C4-2B (cell line): ENCODE measurements around the gene OLFM1.

Experiments used
- H3K27ac ChIP-seq: fragments of 450-650 bp; 2 replicates; pipeline ENCODE4 v1.5.1; 2017
- CTCF ChIP-seq: fragments of 450-650 bp; conservative IDR thresholded peaks from 2 replicates; pipeline ENCODE4 v1.5.1; 2017; ENCODE audit warnings: mild to moderate bottlenecking
- ZFX ChIP-seq: fragments of 450-650 bp; IDR thresholded peaks from 2 replicates; pipeline ENCODE4 v1.6.1; 2017

OLFM1 gene

GRCh38 chr9:135087489-135087792 lies at the start of gene OLFM1:
Gene OLFM1, plus strand, starts transcription at chr9:135087668. Its CDS starts 322 bp downstream, at chr9:135087990.
- no peak for TF ChIP-seq ZFX
- peak; percentile 77 for TF ChIP-seq CTCF
- no peak within 1 kb of the TSS for H3K27ac ChIP-seq

GRCh38 chr9:135038331-135038730 lies 49.1 kb upstream of the OLFM1 start:
- TF ChIP-seq ZFX (no peak), CTCF (no peak)

GRCh38 chr9:135038826-135039225 lies 48.6 kb upstream of the OLFM1 start:
- H3K27ac ChIP-seq = no peak overlapping the region
- TF ChIP-seq ZFX = no peak
- no peak for TF ChIP-seq CTCF

More at GRCh38 chr9:135038331-135038730, 49.1 kb upstream of the OLFM1 start:
- H3K27ac ChIP-seq = no peak overlapping the region

GRCh38 chr9:135039266-135039870 lies 48.1 kb upstream of the OLFM1 start:
- no peak overlapping the region for H3K27ac ChIP-seq
- TF ChIP-seq CTCF (no peak), ZFX (no peak)

- TF ChIP-seq ZFX (no peak), CTCF (no peak)
- no peak overlapping the region for H3K27ac ChIP-seq
These were observed 47.4 kb upstream of the OLFM1 start for GRCh38 chr9:135039916-135040645.

GRCh38 chr9:135040892-135041291 lies 46.6 kb upstream of the OLFM1 start:
- H3K27ac ChIP-seq = no peak overlapping the region
- TF ChIP-seq CTCF (no peak), ZFX (no peak)

GRCh38 chr9:135043345-135043744 lies 44.1 kb upstream of the OLFM1 start:
- H3K27ac ChIP-seq = no peak overlapping the region
- TF ChIP-seq ZFX = no peak
- TF ChIP-seq CTCF = no peak
